IPS-15b (cell line): ENCODE data around the gene FASTK.
A peak's percentile ranks its signal among the peaks of the same experiment; 100 is the strongest.

Experiments
- H3K27me3 ChIP-seq: one replicate; pipeline ENCODE4 v1.6.1; 2013; ENCODE audit warnings: low read length; ENCODE audit not compliant: control insufficient read depth, insufficient read depth
- H3K36me3 ChIP-seq: one replicate; pipeline ENCODE4 v1.6.1; 2013; ENCODE audit warnings: low read length; ENCODE audit not compliant: control insufficient read depth, insufficient read depth
- H3K4me1 ChIP-seq: one replicate; pipeline ENCODE4 v1.6.1; 2013; ENCODE audit warnings: mild to moderate bottlenecking, low read length; ENCODE audit not compliant: control insufficient read depth, insufficient read depth
- H3K4me3 ChIP-seq: one replicate; pipeline ENCODE4 v1.5.1; 2013; ENCODE audit warnings: low read depth, low read length
- H3K9ac ChIP-seq: one replicate; pipeline ENCODE4 v1.6.1; 2013; ENCODE audit warnings: low read depth, mild to moderate bottlenecking, low read length
- H3K9me3 ChIP-seq: one replicate; pipeline ENCODE4 v1.6.1; 2013; ENCODE audit warnings: mild to moderate bottlenecking, low read length; ENCODE audit not compliant: control insufficient read depth, insufficient read depth

Gene FASTK

DNA sequence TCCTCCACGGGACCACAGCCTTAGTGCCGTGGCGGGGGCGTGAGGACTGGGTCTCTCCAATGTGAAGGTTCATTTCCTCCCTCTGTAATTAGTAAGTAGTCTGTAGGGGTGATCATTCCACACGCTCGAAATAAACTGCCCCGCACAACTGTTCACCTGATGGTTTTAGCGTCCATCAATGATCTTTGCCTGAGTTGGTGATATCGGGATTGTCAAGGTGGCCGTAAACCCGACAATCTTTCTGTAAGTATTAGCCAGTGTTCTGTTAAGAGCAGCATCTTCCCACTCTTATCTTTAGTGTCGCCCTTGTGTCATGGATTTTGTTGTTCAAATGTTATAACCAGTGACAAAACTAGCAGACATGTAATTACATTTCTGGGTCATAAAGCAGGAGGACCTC, 23.4 kb upstream of the FASTK start:
- Histone ChIP-seq H3K4me3 (peak overlapping the region; percentile 42), H3K9ac (no peak overlapping the region), H3K9me3 (no peaks in the 10 kb centered on the region), H3K4me1 (peaks cover 14% of the 10 kb centered on the region), H3K27me3 (no peaks in the 10 kb centered on the region), H3K36me3 (no peaks in the 10 kb centered on the region)

DNA sequence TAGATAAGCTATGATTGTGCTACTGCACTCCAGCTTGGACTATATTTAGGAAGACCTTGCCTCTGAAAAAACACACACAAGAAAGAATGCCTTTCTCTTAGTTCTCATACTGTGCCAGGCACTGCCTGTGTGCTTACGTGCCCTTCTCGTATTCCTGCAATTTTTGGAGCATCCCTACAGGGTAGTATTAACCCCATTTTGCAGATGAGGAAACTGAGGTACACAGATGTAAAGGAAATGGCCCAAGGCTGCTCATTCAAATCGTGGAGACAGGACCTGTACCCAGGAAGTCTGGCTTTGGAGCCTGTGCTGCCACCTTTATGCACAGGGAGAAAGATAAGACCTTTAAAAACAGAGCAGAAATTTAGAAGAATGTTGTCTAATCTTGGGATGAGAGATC, 22.4 kb upstream of the FASTK start:
- Histone ChIP-seq H3K27me3 (no peaks in the 10 kb centered on the region), H3K36me3 (no peaks in the 10 kb centered on the region), H3K4me1 (peaks cover 14% of the 10 kb centered on the region), H3K9me3 (no peaks in the 10 kb centered on the region), H3K4me3 (no peak overlapping the region), H3K9ac (no peak overlapping the region)

DNA sequence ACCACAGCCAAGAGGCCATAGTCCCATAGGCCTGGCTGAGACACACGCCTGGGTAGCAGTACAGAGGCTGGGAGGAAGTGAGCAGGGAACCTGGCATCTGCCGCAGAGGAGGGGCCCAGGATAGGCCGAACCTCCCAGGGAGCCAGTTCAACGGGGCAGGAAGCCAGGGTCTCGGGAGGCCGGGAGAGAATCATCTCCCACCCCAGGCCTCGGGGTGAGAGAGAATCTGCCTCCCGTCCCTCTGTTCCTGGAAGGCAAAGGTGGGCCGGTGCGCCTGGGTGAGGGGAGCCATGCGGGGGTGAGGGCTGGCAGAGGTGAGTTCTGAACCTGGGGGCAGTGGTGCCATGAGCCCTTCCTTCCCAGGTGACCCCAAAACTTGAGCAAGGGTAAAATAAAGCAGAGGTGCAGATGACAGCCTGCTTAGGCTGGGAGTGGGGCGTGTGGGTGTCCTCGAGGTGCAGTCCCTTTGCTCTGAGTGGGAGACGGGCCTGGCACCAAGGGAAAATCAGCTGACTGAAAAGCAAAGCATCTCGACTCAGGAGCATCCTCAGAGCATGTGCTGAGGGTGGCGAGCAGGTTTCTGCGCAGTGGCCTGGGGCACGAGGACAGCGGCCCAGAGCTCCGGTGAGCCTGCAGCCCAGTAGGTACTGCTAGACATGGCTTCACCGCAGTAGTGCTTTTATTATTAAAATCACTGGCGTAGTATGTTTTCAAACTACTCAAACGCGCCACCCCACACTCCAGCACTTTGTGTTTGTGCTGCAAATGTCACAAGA, 21.2 kb upstream of the FASTK start:
- peaks cover 14% of the 10 kb centered on the region for H3K4me1 ChIP-seq
- no peak overlapping the region for H3K9ac ChIP-seq
- H3K27me3 ChIP-seq: no peaks in the 10 kb centered on the region
- H3K36me3 ChIP-seq: no peaks in the 10 kb centered on the region
- H3K4me3 ChIP-seq: no peak overlapping the region
- H3K9me3 ChIP-seq: no peaks in the 10 kb centered on the region

DNA sequence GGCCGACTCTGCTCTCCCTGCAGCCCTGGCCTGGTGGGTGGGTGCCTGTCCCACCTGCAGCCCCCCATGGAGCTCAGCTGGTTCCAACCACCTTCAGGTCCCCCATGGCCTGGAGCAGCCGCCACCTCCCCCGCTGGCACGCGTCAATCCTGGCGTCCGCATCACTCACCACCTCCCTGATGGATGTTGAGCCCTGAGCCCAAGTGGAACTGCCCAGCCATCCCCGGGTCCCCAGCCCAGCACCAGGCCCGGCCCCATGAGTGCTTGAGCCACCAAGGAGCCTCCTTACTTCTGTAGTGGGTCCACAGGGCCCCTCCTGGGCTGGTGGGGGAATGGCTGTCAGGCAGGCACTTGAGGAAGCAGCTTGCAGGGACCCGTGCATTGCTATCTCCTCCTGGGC, 20.3 kb upstream of the FASTK start:
- Histone ChIP-seq H3K4me3 (no peak overlapping the region), H3K36me3 (no peaks in the 10 kb centered on the region), H3K4me1 (peaks cover 14% of the 10 kb centered on the region), H3K9ac (no peak overlapping the region), H3K9me3 (no peaks in the 10 kb centered on the region), H3K27me3 (no peaks in the 10 kb centered on the region)

DNA sequence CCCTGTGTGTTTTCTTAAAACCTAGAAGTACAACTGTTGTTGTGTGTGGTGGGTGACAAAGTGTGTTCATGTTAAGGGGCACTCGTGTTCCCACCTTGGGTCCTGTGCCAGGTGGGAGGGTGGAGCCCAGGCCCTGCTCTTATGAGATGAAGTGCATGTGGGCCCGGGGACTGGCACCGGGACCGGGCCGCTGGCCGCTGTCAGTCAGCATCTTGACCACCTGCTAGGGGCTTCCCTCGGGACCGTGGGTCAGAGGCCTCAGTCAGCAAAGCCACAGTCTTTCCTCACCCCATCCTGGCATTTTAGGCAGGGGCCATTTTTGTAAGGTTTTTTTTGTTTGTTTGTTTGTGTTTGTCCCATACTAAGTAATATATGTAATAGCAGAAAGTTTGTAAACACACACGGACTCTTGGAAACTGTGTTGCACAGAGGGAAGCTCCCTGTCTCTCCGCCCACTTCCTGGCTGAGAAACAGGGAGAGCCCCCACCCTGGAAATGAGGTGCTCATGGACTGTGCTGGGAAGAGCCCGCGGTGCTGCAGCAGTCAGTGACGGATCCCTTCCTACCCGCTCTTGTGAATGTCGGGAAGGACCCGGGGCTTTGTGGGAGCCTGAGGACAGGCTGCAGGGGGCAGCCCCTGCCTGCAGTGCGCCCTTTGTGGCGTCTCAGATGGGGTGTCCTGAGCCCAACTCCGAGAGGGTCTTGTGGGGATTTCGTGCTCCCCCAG, 19.0 kb upstream of the FASTK start:
- Histone ChIP-seq H3K36me3 (no peaks in the 10 kb centered on the region), H3K4me1 (peaks cover 12% of the 10 kb centered on the region), H3K9me3 (no peaks in the 10 kb centered on the region), H3K27me3 (no peaks in the 10 kb centered on the region), H3K4me3 (no peak overlapping the region), H3K9ac (no peak overlapping the region)

DNA sequence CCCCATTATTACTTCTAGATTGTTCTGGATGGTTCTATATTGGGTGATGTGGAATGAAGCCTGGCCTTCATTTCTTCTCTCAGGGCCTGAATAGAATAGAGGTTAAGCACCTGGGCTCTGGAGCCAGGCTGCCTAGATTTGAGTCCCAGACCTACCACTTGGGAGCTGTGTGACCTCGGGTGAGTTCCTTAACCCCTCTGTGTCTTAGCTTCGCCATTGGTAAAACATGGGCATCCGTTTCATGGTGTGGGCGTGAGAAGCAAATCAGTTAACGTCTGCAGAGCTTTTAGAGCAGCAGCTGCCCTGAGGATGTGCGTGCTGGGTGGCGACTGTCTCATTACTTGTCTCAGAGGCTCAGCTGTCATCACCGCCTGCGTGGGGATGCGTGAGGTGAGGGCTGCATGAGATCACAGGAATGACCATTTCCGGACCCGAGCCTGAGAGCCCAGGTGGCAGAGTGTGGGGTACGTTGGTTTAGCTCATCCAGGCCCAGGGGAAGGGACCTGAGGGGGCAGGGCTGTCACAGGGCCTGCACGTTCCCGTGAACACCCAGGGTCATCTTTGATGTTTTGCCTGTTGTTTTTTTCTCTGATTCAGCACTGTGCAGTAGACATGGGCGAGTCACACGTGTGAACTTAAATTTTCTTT, 15.3 kb upstream of the FASTK start:
- Histone ChIP-seq H3K9me3 (no peaks in the 10 kb centered on the region), H3K4me3 (no peak overlapping the region), H3K36me3 (no peaks in the 10 kb centered on the region), H3K27me3 (no peaks in the 10 kb centered on the region), H3K9ac (no peak overlapping the region), H3K4me1 (no peaks in the 10 kb centered on the region)

DNA sequence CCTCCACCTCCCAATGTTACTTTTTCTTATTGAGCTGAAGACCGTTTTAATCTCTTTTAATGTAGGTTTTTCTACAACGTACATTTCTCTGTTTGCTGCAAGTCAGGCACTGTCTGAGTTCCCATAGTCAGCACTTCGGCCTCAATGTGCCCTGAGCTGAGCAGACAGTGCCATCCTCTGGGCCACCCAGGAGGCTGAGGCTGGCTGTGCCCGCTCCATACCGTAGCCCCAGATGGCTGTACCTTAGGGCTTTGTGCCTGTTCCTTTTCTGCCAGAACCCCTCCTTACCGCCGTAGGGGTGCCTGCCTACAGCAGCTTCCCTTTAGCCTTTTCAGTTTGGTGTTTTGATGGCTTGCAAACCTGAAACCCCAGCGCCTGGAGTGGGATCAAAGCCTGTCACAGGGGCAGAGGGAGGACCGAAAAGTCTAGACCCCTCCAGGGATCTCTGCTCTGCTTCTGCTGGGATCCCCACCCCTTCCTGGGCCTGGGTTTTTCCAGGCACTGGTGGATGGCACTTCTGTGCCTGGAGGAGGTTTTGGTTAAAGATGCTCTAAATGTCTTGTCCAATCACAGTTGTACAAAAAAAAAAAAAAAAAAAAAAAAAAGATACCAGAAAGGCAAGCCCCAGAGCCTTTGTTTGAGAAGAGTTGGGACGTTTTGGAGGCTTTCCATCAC, 14.7 kb upstream of the FASTK start:
- Histone ChIP-seq H3K9me3 (no peaks in the 10 kb centered on the region), H3K36me3 (no peaks in the 10 kb centered on the region), H3K9ac (no peak overlapping the region), H3K27me3 (no peaks in the 10 kb centered on the region), H3K4me1 (no peaks in the 10 kb centered on the region), H3K4me3 (no peak overlapping the region)

DNA sequence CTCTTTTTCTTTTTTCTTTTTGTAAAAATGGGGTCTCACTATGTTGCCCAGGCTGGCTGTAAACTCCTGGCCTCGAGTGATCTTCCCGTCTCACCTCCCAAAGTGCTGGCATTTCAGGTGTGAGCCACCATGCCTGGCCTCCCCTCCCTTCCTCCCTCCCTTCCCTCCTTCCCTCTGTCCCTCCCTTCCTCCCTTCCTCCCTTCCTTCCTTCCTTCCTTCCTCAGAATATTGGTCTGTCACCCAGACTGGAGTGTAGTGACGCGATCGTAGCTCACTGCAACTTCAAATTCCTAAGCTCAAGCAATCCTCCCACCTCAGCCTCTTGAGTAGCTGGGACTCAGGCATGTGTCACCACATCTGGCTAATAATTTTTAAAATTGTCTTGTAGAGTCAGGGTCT, 14.1 kb upstream of the FASTK start:
- H3K9me3 ChIP-seq: no peaks in the 10 kb centered on the region
- H3K36me3 ChIP-seq: no peaks in the 10 kb centered on the region
- H3K27me3 ChIP-seq: peaks cover 2% of the 10 kb centered on the region
- no peak overlapping the region for H3K9ac ChIP-seq
- H3K4me1 ChIP-seq: peaks cover 2% of the 10 kb centered on the region
- no peak overlapping the region for H3K4me3 ChIP-seq

DNA sequence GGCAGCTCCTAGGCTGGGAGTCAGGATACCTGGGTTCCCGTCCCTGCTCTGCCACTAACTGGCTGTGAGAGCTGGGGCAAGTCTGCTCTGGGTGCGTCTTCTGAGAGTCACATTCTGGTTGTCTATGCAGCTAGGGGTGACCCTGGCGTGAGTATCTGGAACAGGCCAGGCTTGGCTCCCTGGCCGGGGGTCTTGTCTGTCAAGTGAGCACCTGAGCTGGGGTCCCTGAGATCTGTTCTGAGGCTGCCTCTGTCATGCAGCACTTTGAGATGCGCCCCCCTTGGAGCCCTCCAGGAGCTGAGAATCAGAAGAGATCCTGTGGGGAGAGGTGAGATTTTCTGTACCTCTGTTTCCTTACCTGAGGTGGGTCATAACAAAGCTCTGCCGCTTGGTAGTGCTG, 13.1 kb upstream of the FASTK start:
- Histone ChIP-seq H3K4me3 (no peak overlapping the region), H3K9ac (no peak overlapping the region), H3K36me3 (no peaks in the 10 kb centered on the region), H3K27me3 (peaks cover 9% of the 10 kb centered on the region), H3K4me1 (peaks cover 10% of the 10 kb centered on the region), H3K9me3 (no peaks in the 10 kb centered on the region)

DNA sequence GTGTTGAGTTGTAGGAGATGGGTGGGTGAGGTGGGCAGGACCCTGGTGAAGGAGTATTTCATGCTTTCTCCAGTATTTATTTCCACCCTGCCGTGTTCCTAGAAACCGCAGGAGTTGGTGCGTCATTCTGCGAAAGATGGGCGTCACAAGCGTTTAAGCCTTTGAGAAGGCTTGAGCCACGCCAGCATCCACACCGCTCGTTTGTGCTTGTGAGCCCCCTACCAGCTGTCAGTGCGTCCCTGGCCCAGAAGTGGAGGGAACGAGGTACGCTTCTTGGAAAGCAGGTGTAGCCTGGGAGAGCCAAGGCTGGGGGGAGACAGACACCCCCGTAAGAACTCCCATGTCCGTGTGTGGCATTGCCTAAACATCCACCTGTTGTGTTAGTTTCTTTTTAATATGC, 11.4 kb upstream of the FASTK start:
- no peaks in the 10 kb centered on the region for H3K9me3 ChIP-seq
- H3K4me3 ChIP-seq: no peak overlapping the region
- peaks cover 17% of the 10 kb centered on the region for H3K4me1 ChIP-seq
- H3K36me3 ChIP-seq: no peaks in the 10 kb centered on the region
- peaks cover 25% of the 10 kb centered on the region for H3K27me3 ChIP-seq
- no peak overlapping the region for H3K9ac ChIP-seq

DNA sequence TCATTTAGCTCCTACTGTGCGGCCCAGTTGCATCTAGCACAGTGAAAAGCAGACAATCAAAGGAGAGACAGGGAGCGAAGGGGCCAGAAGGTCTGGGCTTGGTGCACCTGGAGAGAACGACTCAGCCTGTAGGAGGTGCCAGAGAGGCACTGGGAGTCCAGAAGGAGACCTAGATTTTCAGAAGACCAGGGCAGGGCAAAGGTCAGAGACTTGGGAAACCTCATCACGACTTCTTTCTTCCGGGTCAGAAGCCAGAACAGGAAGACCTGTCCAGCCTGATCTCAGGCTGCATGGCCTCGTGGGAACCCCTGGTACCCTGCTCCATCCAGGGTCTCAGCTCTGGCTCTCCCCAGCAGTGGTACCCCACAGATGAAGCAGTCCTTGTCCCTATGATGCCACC, 10.8 kb upstream of the FASTK start:
- no peaks in the 10 kb centered on the region for H3K9me3 ChIP-seq
- no peak overlapping the region for H3K4me3 ChIP-seq
- H3K9ac ChIP-seq: no peak overlapping the region
- H3K27me3 ChIP-seq: peaks cover 26% of the 10 kb centered on the region
- no peaks in the 10 kb centered on the region for H3K36me3 ChIP-seq
- peaks cover 17% of the 10 kb centered on the region for H3K4me1 ChIP-seq
